HepG2 (cell line): ENCODE data around the gene SRRT. TPM values are rescaled to one million over a fixed set of nuclear protein-coding genes. Genes with fewer than 3 reads are reported as not detected.

Experiments used
- ATF7 ChIP-seq, 2 experiments: fragments of 450-650 bp in 1 of 2; sonication (generic) in 1 of 2; formaldehyde crosslinking in 1 of 2; IDR thresholded peaks; 2 replicates each; pipeline versions ENCODE4 v1.4.0 to v1.6.1; 2016 to 2020; ENCODE audit warnings: antibody characterized with exemption in 1 of 2, mild to moderate bottlenecking in 1 of 2, missing genetic modification reagents in 1 of 2
- CCAR2 ChIP-seq: fragments of 200-400 bp; formaldehyde crosslinking; optimal IDR thresholded peaks from 2 replicates; pipeline ENCODE3; 2018; ENCODE audit warnings: low read depth, mild to moderate bottlenecking, low read length, moderate library complexity
- FOXK2 ChIP-seq: fragments of 450-650 bp; IDR thresholded peaks from 2 replicates; pipeline ENCODE4 v1.6.1; 2016
- ISX ChIP-seq: sonication (generic); formaldehyde crosslinking; conservative IDR thresholded peaks from 2 replicates; pipeline ENCODE4 v1.5.0; 2020; ENCODE audit warnings: missing genetic modification reagents
- MLLT10 ChIP-seq: sonication (generic); formaldehyde crosslinking; IDR thresholded peaks from 2 replicates; pipeline ENCODE4 v1.4.0; 2020; ENCODE audit warnings: missing genetic modification reagents
- NBN ChIP-seq: fragments of 450-650 bp; conservative IDR thresholded peaks from 2 replicates; pipeline ENCODE4 v1.6.1; 2017
- NRL ChIP-seq: sonication (generic); formaldehyde crosslinking; IDR thresholded peaks from 2 replicates; pipeline ENCODE4 v1.5.0; 2020; ENCODE audit warnings: missing genetic modification reagents, mild to moderate bottlenecking, moderate library complexity, borderline replicate concordance
- PAWR ChIP-seq: sonication (generic); formaldehyde crosslinking; IDR thresholded peaks from 2 replicates; pipeline ENCODE4 v1.4.0; 2020; ENCODE audit warnings: missing genetic modification reagents, mild to moderate bottlenecking, borderline replicate concordance
- RNF2 ChIP-seq: fragments of 450-650 bp; conservative IDR thresholded peaks from 2 replicates; pipeline ENCODE4 v1.6.1; 2016; ENCODE audit warnings: low read depth
- SMAD3 ChIP-seq: sonication (generic); formaldehyde crosslinking; IDR thresholded peaks from 2 replicates; pipeline ENCODE4 v1.4.0; 2020; ENCODE audit warnings: missing genetic modification reagents
- SOX5 ChIP-seq: IDR thresholded peaks from 2 replicates; pipeline ENCODE4 v1.6.1; 2016; ENCODE audit warnings: borderline replicate concordance
- STAT5B ChIP-seq: sonication (generic); formaldehyde crosslinking; IDR thresholded peaks from 2 replicates; pipeline ENCODE4 v1.4.0; 2020; ENCODE audit warnings: missing genetic modification reagents
- TP53 ChIP-seq: sonication (generic); formaldehyde crosslinking; conservative IDR thresholded peaks from 2 replicates; pipeline ENCODE4 v1.4.0; 2020; ENCODE audit warnings: missing genetic modification reagents
- U2AF1 ChIP-seq: fragments of 200-400 bp; formaldehyde crosslinking; optimal IDR thresholded peaks from 2 replicates; pipeline ENCODE3; 2017; ENCODE audit warnings: mild to moderate bottlenecking, low read depth, low read length
- XRCC5 ChIP-seq: fragments of 200-400 bp; formaldehyde crosslinking; optimal IDR thresholded peaks from 2 replicates; pipeline ENCODE3; 2017; ENCODE audit warnings: mild to moderate bottlenecking, low read length
- ZBTB42 ChIP-seq: sonication (generic); formaldehyde crosslinking; IDR thresholded peaks from 2 replicates; pipeline ENCODE4 v1.5.0; 2020; ENCODE audit warnings: mild to moderate bottlenecking, missing genetic modification reagents
- ZNF136 ChIP-seq: sonication (generic); formaldehyde crosslinking; IDR thresholded peaks from 2 replicates; pipeline ENCODE4 v1.8.1; 2022; ENCODE audit warnings: low read depth, mild to moderate bottlenecking, moderate library complexity, missing genetic modification reagents
- ZNF484 ChIP-seq: sonication (generic); formaldehyde crosslinking; IDR thresholded peaks from 2 replicates; pipeline ENCODE4 v1.5.1; 2020; ENCODE audit warnings: mild to moderate bottlenecking, low read depth, missing genetic modification reagents, borderline replicate concordance
- ZNF496 ChIP-seq: sonication (generic); formaldehyde crosslinking; IDR thresholded peaks from 2 replicates; pipeline ENCODE4 v1.8.1; 2023; ENCODE audit warnings: mild to moderate bottlenecking, moderate library complexity, missing genetic modification reagents; ENCODE audit not compliant: insufficient replicate concordance
- ZNF609 ChIP-seq: sonication (generic); formaldehyde crosslinking; IDR thresholded peaks from 2 replicates; pipeline ENCODE4 v1.4.0; 2020; ENCODE audit warnings: mild to moderate bottlenecking, missing genetic modification reagents, borderline replicate concordance
- ZNF691 ChIP-seq: sonication (generic); formaldehyde crosslinking; IDR thresholded peaks from 2 replicates; pipeline ENCODE4 v1.4.0; 2020; ENCODE audit warnings: missing genetic modification reagents, low read depth, mild to moderate bottlenecking, borderline replicate concordance
- ZNF775 ChIP-seq: sonication (generic); formaldehyde crosslinking; IDR thresholded peaks from 2 replicates; pipeline ENCODE4 v1.4.0; 2020; ENCODE audit warnings: missing genetic modification reagents, mild to moderate bottlenecking, moderate library complexity, borderline replicate concordance
- polyA plus RNA-seq, 8 experiments: library from polyadenylated mRNA; depleted of rRNA in 3 of 8; stranded (reverse) in 7 of 8; unstranded in 1 of 8; fragments of >200 nt; fragmentation: Illumina TruSeq in 4 of 8; extraction: Trizol in 4 of 8; gene quantifications; 2 replicates each; pipeline versions ENCODE4 v1.2.1 to v1.2.3, GENCODE V29; 2011 to 2016; ENCODE audit warnings: low read depth in 4 of 8, missing spikeins in 1 of 8, mixed read lengths in 1 of 8; ENCODE audit not compliant: insufficient read depth in 1 of 8
- total RNA-seq, 5 experiments: library from RNA; depleted of rRNA; stranded (reverse); fragments of >200 nt; fragmentation: Illumina TruSeq; extraction: Trizol; gene quantifications; 2 replicates each; pipeline ENCODE4 v1.2.3, GENCODE V29; 2016; ENCODE audit warnings: low read depth in 1 of 5
- TF ChIP-seq, protein P1 (sequence below): sonication (generic); formaldehyde crosslinking; IDR thresholded peaks from 2 replicates; pipeline ENCODE4 v1.9.0; 2021; ENCODE audit warnings: missing genetic modification reagents, borderline replicate concordance

Gene SRRT
- total and polyA plus RNA-seq, 2 of the 13 experiments (the other 11 are each of a cell fraction or from before 2014, with no cell fraction given): 26.2 to 106 TPM

DNA sequence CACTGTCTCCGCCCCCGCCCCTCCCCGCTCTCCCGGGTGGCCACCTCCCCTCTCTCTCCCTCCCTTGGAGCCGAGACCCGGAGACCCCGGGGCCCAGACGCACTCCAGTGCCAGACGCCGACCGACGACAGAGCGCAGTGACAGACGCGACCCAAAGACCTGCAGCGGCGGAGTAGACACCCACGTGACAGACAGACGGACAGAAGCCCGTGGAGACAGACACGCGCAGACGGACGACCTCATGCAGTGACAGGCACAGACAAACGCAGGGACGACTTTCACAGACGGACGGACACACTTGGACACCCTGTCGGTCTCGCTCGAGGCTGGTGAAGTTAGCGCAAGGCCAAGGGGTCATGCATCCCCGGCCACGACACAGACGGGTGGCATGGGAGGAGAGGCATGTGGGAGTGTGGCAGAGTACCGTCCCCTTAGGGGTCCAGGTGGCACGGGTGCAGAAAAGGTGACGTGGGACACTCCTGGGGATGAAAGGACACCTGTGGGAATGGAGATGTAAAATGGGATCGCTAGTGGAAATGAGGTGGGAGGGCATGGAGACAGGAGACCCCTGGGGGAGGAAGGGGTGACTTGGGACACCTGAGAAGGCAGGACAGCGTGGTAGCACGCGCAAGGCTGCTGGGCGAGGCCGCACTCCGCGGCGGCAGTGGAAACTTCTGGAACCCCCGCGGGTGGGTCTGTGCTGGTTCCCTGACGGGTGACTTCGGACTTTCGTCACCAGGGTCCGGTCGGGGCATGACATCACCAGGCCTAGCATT is 21.2 kb downstream of the SRRT start (continued):
- TF ChIP-seq ZNF691 (no peak), STAT5B (CRISPR knock-in tag) (no peak), XRCC5 (no peak), ATF7 (IDR thresholded peaks at IDR 0.05) (peak; percentile 57; the same call in 1 of the 2 replicates), ATF7 (CRISPR knock-in tag; IDR thresholded peaks at IDR 0.05) (peak; percentile 65; the same call in 1 of the 2 replicates), ZNF775 (CRISPR knock-in tag) (no peak), U2AF1 (no peak), MLLT10 (no peak), NBN (no peak), ZNF136 (CRISPR knock-in tag) (no peak), TP53 (CRISPR knock-in tag) (no peak), SOX5 (CRISPR knock-in tag) (no peak), ZNF496 (no peak), ISX (no peak), CCAR2 (no peak), SMAD3 (CRISPR knock-in tag) (no peak), RNF2 (peak; percentile 40), ZNF609 (CRISPR knock-in tag) (0 out of 2 replicates have a peak, but pooled peaks have one; percentile 23), ZNF484 (CRISPR knock-in tag) (no peak), ZBTB42 (CRISPR knock-in tag) (no peak), NRL (CRISPR knock-in tag) (no peak), PAWR (CRISPR knock-in tag) (no peak), FOXK2 (no peak)
- TF ChIP-seq, protein P1, sequence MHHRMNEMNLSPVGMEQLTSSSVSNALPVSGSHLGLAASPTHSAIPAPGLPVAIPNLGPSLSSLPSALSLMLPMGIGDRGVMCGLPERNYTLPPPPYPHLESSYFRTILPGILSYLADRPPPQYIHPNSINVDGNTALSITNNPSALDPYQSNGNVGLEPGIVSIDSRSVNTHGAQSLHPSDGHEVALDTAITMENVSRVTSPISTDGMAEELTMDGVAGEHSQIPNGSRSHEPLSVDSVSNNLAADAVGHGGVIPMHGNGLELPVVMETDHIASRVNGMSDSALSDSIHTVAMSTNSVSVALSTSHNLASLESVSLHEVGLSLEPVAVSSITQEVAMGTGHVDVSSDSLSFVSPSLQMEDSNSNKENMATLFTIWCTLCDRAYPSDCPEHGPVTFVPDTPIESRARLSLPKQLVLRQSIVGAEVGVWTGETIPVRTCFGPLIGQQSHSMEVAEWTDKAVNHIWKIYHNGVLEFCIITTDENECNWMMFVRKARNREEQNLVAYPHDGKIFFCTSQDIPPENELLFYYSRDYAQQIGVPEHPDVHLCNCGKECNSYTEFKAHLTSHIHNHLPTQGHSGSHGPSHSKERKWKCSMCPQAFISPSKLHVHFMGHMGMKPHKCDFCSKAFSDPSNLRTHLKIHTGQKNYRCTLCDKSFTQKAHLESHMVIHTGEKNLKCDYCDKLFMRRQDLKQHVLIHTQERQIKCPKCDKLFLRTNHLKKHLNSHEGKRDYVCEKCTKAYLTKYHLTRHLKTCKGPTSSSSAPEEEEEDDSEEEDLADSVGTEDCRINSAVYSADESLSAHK (CRISPR knock-in tag): no peak
